HEK293 (cell line): ENCODE measurements around the gene MYO5C.

Experiments
- MYNN ChIP-seq: fragments of 450-650 bp; formaldehyde crosslinking; IDR thresholded peaks from 2 replicates; pipeline ENCODE4 v1.5.1; 2016; ENCODE audit warnings: missing biosample characterization, missing genetic modification characterization, borderline replicate concordance
- ZNF785 ChIP-seq: fragments of 450-650 bp; formaldehyde crosslinking; IDR thresholded peaks from 2 replicates; pipeline ENCODE4 v1.5.1; 2016; ENCODE audit warnings: missing biosample characterization, missing genetic modification characterization
- ZXDB ChIP-seq: fragments of 450-650 bp; formaldehyde crosslinking; IDR thresholded peaks from 2 replicates; pipeline ENCODE4 v1.5.1; 2016; ENCODE audit warnings: missing biosample characterization, missing genetic modification characterization
- TF ChIP-seq, protein P1 (sequence below): fragments of 450-650 bp; formaldehyde crosslinking; IDR thresholded peaks from 2 replicates; pipeline ENCODE4 v1.5.1; 2017; ENCODE audit warnings: missing biosample characterization, missing genetic modification characterization
- TF ChIP-seq, protein P2 (sequence below): fragments of 450-650 bp; formaldehyde crosslinking; IDR thresholded peaks from 2 replicates; pipeline ENCODE4 v1.5.1; 2016; ENCODE audit warnings: missing biosample characterization, missing genetic modification characterization

- TF ChIP-seq MYNN (tag by site-specific recombination) (no peak), ZXDB (tag by site-specific recombination) (no peak), ZNF785 (tag by site-specific recombination) (no peak)
- TF ChIP-seq, protein P1, sequence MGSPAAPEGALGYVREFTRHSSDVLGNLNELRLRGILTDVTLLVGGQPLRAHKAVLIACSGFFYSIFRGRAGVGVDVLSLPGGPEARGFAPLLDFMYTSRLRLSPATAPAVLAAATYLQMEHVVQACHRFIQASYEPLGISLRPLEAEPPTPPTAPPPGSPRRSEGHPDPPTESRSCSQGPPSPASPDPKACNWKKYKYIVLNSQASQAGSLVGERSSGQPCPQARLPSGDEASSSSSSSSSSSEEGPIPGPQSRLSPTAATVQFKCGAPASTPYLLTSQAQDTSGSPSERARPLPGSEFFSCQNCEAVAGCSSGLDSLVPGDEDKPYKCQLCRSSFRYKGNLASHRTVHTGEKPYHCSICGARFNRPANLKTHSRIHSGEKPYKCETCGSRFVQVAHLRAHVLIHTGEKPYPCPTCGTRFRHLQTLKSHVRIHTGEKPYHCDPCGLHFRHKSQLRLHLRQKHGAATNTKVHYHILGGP (tag by site-specific recombination), result no peak
- TF ChIP-seq, protein P2, sequence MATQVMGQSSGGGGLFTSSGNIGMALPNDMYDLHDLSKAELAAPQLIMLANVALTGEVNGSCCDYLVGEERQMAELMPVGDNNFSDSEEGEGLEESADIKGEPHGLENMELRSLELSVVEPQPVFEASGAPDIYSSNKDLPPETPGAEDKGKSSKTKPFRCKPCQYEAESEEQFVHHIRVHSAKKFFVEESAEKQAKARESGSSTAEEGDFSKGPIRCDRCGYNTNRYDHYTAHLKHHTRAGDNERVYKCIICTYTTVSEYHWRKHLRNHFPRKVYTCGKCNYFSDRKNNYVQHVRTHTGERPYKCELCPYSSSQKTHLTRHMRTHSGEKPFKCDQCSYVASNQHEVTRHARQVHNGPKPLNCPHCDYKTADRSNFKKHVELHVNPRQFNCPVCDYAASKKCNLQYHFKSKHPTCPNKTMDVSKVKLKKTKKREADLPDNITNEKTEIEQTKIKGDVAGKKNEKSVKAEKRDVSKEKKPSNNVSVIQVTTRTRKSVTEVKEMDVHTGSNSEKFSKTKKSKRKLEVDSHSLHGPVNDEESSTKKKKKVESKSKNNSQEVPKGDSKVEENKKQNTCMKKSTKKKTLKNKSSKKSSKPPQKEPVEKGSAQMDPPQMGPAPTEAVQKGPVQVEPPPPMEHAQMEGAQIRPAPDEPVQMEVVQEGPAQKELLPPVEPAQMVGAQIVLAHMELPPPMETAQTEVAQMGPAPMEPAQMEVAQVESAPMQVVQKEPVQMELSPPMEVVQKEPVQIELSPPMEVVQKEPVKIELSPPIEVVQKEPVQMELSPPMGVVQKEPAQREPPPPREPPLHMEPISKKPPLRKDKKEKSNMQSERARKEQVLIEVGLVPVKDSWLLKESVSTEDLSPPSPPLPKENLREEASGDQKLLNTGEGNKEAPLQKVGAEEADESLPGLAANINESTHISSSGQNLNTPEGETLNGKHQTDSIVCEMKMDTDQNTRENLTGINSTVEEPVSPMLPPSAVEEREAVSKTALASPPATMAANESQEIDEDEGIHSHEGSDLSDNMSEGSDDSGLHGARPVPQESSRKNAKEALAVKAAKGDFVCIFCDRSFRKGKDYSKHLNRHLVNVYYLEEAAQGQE, result no peak
These were observed 40.9 kb upstream of the MYO5C start for GRCh38 chr15:52336529-52336928.
